ENCODE measurements around the gene TMEM232.
"Not testable (repeated sequence)": the region's sequence is repeated elsewhere in the genome, so short reads cannot be mapped to it uniquely, and the experiment has no call there.

TMEM232 gene

DNA sequence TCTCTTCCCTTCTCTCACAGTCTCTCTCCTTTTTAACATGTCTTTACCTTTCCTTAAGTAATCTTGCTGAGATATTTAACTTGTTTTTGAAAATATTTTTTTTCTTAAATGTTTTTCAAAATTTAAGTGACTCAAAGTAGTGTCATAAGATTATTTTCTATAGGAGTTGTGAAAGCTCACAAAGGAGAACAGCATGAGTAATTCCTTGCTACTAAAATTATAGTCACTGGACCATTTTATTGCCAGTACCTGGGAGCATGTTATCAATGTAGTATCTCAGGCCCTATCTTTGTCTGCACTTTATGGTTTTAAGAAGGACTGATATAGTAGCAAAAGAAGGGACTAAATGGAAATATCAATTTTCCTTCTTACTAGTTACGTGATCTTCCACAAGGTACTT is 181.9 kb downstream of the TMEM232 start:
- no peak for DNase-seq (ENCODE audit: low spot score)
- TF ChIP-seq, protein P1, sequence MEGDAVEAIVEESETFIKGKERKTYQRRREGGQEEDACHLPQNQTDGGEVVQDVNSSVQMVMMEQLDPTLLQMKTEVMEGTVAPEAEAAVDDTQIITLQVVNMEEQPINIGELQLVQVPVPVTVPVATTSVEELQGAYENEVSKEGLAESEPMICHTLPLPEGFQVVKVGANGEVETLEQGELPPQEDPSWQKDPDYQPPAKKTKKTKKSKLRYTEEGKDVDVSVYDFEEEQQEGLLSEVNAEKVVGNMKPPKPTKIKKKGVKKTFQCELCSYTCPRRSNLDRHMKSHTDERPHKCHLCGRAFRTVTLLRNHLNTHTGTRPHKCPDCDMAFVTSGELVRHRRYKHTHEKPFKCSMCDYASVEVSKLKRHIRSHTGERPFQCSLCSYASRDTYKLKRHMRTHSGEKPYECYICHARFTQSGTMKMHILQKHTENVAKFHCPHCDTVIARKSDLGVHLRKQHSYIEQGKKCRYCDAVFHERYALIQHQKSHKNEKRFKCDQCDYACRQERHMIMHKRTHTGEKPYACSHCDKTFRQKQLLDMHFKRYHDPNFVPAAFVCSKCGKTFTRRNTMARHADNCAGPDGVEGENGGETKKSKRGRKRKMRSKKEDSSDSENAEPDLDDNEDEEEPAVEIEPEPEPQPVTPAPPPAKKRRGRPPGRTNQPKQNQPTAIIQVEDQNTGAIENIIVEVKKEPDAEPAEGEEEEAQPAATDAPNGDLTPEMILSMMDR (IDR thresholded peaks at IDR 0.05; ENCODE audit: extremely low read depth, missing control alignments): no peak

DNA sequence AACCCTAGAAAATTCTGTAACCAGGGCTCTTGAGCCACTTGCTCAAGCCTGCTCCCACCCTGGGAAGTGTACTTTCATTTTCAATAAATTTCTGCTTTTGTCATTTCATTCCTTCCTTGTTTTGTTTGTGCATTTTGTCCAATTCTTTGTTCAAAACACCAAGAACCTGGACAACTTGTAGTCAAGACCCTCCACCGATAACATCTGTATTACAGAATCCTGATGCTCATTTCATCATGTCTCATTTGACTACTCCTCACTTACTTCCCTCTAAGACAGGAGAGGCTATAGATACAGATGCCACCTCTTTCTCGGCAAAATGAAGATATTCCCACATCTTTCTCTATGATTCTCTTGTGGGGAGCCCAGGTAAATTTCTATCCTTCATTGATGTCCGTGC is 183.5 kb downstream of the TMEM232 start:
- DNase-seq (ENCODE audit: low spot score): no peak
- TF ChIP-seq, protein P1 (IDR thresholded peaks at IDR 0.05; ENCODE audit: extremely low read depth, missing control alignments): no peak

DNA sequence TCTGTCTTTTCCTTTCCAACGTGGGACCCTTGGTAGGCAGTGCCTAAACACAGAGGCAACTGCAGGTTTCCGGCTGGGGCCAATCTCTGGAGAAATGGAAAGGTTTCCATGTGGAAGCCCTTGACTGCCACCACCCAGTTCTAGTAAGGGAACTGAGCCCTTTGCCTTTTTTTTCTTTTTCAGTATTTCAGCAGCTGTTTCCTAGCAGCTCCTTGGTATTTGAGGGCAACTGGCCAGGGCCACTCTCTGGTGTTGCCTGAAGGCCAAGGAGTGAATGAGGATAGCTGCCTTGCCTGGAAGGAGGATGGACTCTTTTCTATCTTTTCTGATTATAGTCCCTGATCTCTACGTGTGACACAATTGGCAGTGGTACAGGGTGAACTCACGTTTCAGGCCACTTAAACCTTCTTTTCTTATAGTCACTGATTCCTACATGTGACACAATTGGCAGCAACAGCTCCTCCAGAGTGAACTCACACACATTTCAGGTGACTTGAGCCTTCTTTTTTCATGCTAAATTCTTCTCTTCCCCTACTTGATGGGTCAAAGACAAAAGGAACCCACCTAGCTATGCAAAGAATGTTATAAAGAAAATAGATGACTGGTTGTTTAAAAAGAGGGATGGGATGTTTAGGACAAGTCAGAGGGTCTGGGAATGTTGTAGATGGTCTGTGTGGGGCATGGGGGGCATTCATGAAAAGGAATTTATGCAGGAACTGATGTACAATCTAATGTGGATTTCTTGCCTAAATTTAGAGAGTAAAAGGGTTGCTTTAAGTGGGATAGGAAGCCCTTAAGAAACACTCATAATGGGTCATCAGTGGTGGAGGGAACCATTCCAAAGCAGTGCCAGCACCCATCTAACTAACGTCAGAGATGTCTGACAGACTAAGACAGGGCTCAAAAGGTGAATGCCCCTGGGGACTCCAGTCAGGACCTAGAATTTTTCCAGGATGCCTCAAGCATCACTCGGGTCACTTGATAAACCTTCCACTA is 190.1 kb downstream of the TMEM232 start:
- TF ChIP-seq, protein P1 (IDR thresholded peaks at IDR 0.05; ENCODE audit: extremely low read depth, missing control alignments): no peak

DNA sequence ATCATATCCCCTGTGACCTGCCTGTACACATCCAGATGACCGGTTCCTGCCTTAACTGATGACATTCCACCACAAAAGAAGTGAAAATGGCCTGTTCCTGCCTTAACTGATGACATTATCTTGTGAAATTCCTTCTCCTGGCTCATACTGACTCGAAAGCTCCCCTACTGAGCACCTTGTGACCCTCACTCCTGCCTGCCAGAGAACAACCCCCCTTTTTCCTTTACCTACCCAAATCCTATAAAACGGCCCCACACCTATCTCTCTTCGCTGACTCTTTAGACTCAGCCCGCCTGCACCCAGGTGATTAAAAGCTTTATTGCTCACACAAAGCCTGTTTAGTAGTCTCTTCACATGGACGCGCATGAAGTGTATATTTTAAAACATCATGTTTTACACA is 191.3 kb downstream of the TMEM232 start:
- DNase-seq (ENCODE audit: low spot score): not testable (repeated sequence)

More for the DNA sequence above, 190.1 kb downstream of the TMEM232 start:
- DNase-seq (ENCODE audit: low spot score): no peak

DNA sequence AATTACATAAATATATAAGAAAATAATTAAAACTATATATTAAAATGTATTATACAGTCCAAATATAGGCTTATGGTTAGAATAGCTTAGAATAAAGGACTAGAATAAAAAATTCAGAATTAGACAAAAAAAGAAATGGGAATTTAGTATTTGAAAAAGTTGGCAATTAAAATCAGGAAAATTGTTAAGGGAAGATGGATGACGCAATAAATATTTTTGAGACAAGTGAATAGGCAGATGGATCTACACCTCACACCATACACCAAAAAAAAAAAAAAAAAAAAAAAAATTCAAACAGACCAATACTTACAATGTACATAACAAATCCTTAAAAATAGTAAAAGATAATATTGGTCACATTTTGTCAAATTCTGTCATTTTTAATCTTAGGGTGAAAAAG is 200.7 kb downstream of the TMEM232 start:
- TF ChIP-seq, protein P1 (IDR thresholded peaks at IDR 0.05; ENCODE audit: extremely low read depth, missing control alignments): no peak
- no peak for DNase-seq (ENCODE audit: low spot score)

DNA sequence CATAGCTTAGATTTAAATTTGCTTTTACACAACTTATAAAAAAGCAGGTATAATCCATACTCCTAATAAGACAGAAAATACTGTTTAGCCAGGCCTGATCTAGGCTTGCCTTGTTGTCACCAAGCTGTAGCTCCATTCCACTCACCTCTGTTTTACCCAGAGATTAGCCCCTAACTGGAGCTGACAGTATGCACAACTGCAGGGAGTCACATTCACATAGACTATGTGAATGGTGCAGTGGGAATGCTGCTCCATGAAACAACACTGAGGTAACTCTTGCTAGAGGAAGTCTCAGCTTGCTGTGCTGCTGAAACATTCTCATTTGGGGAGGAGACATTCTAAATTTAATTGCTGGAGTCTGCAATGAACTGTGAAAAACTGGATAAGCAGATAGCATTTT is 209.1 kb downstream of the TMEM232 start:
- DNase-seq (ENCODE audit: low spot score): no peak
- TF ChIP-seq, protein P1 (IDR thresholded peaks at IDR 0.05; ENCODE audit: extremely low read depth, missing control alignments): no peak

DNA sequence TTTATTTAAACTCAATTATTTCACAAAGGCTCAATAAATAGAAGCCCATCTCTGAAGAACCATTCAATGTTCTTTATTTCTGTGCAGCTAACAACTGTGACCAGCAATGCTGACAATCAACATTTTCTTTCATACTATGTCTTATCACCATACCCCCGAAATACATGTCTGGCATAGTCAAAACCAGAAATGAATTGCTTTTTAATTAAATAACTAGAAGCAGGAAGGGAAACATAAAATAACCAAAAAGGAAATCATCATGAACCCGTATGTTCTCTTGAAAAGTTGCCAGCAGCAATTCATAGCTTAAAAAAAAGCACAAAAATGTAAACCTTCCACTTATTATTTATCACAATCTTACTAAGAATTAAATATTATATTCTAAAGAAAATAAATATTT is 212.4 kb downstream of the TMEM232 start:
- DNase-seq (ENCODE audit: low spot score): no peak
- TF ChIP-seq, protein P1 (IDR thresholded peaks at IDR 0.05; ENCODE audit: extremely low read depth, missing control alignments): no peak

DNA sequence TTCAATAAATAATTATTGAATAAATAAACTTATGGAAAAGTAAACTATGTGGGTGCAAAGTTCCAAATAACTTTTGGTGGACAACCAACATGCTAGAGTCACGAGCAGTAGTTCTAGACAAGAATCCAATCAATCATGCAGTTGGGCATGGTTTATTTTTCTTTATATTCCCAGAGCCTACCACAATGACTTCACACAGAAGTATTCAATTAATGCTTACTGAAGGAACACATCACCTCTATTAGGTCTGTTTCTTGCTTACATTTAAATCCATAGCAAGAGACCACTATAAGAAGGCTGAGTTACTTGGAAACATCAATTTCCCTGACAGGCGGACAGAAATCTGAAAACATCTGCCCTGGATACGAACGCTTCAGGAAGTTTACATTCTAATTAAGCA is 214.2 kb downstream of the TMEM232 start:
- DNase-seq (ENCODE audit: low spot score): no peak
- TF ChIP-seq, protein P1 (IDR thresholded peaks at IDR 0.05; ENCODE audit: extremely low read depth, missing control alignments): no peak
